ENCODE data around the gene LATS2.

GRCh38 chr13:21034603-21035191 lies 26.7 kb downstream of the LATS2 start:
- TF ChIP-seq CTCF (IDR thresholded peaks at IDR 0.05) (no peak), POLR2A (IDR thresholded peaks at IDR 0.05) (no peak)
